Epithelial cell of alveolus of lung (primary cell): ENCODE results near the gene UGT1A3. TPM values are rescaled to one million over a fixed set of nuclear protein-coding genes. Genes with fewer than 3 reads are reported as not detected.

Source experiments
- total RNA-seq: library from RNA; depleted of rRNA; stranded (reverse); fragments of >200 nt; gene quantifications from 2 replicates; pipeline ENCODE4 v1.2.1, GENCODE V29; 2015

UGT1A3 gene
- not detected in 2 replicates for total RNA-seq

GRCh38 chr2:233728723-233729301 lies at the start of gene UGT1A3:
Gene UGT1A3, plus strand, starts transcription at chr2:233729042. Its CDS starts 85 bp downstream, at chr2:233729127.

GRCh38 chr2:233681521-233682099 lies 47.2 kb upstream of the UGT1A3 start, which contains the start of gene UGT1A7:
Gene UGT1A7, plus strand, starts transcription at chr2:233681901. Its CDS starts 37 bp downstream, at chr2:233681938.

GRCh38 chr2:233692648-233693047 lies 36.2 kb upstream of the UGT1A3 start, which contains the start of gene UGT1A6:
Gene UGT1A6, plus strand, starts transcription at chr2:233692890. Its CDS starts 115 bp downstream, at chr2:233693005.

GRCh38 chr2:233712611-233713261 lies 16.1 kb upstream of the UGT1A3 start, which contains the start of gene UGT1A5:
Gene UGT1A5, plus strand, starts transcription at chr2:233712907. Its CDS starts 85 bp downstream, at chr2:233712992.

GRCh38 chr2:233718552-233718951 lies 10.3 kb upstream of the UGT1A3 start, which contains the start of gene UGT1A4:
Gene UGT1A4, plus strand, starts transcription at chr2:233718736. Its CDS starts 85 bp downstream, at chr2:233718821.

GRCh38 chr2:233760043-233760442 lies 31.2 kb downstream of the UGT1A3 start, which contains the start of gene UGT1A1:
Gene UGT1A1, plus strand, starts transcription at chr2:233760270. Its CDS starts 18 bp downstream, at chr2:233760288.

GRCh38 chr2:233778030-233778429 lies 49.2 kb downstream of the UGT1A3 start, which contains the start of gene MROH2A:
Gene MROH2A, plus strand, starts transcription at chr2:233778330. Its CDS starts 1,029 bp downstream, at chr2:233779359.

Other genes starting within 250 kb of the UGT1A3 start
- gene USP40, start 162.3 kb upstream of the UGT1A3 start, total RNA-seq: 22.4 and 24.6 TPM in 2 replicates
- not detected in 2 replicates for gene UGT1A8, start 111.4 kb upstream of the UGT1A3 start, total RNA-seq
- gene UGT1A10, start 92.6 kb upstream of the UGT1A3 start, total RNA-seq: not detected in 2 replicates
- not detected in 2 replicates for gene UGT1A9, start 57.1 kb upstream of the UGT1A3 start, total RNA-seq
- 0.13 TPM in 1 of 2 replicates, not detected in the other for gene UGT1A7, start 47.1 kb upstream of the UGT1A3 start, total RNA-seq
- gene UGT1A6, start 36.2 kb upstream of the UGT1A3 start, total RNA-seq: not detected in 2 replicates
- gene UGT1A5, start 16.1 kb upstream of the UGT1A3 start, total RNA-seq: not detected in 2 replicates
- gene UGT1A4, start 10.3 kb upstream of the UGT1A3 start, total RNA-seq: not detected in 2 replicates
- not detected in 2 replicates for gene UGT1A1, start 31.2 kb downstream of the UGT1A3 start, total RNA-seq
- not detected in 2 replicates for gene MROH2A, start 49.3 kb downstream of the UGT1A3 start, total RNA-seq
- 8.4 and 22.4 TPM in 2 replicates for gene HJURP, start 125.5 kb downstream of the UGT1A3 start, total RNA-seq
- gene TRPM8, start 188.3 kb downstream of the UGT1A3 start, total RNA-seq: not detected in 2 replicates